ENCODE results near the gene TMEM202. TPM values are rescaled to one million over a fixed set of nuclear protein-coding genes. Genes with fewer than 3 reads are reported as not detected.

The TMEM202 gene
- total and polyA plus RNA-seq, 2 donors (not counting 3 experiments of a cell fraction or from before 2014, with no cell fraction given): not detected

- DNase-seq (ENCODE audit: low read depth, low spot score): no peak
- no peak for FAIRE-seq
- H3K9me3 ChIP-seq (replicated peaks; ENCODE audit: control insufficient read depth, insufficient read depth, low read length): no peaks in the 10 kb centered on the region
- TF ChIP-seq POLR2AphosphoS5 (IDR thresholded peaks at IDR 0.05; ENCODE audit: insufficient read depth, low read depth, low read length) (no peak), EZH2 (IDR thresholded peaks at IDR 0.05; ENCODE audit: borderline replicate concordance, low read depth, low read length, severe bottlenecking) (no peak), MAX (IDR thresholded peaks at IDR 0.05; ENCODE audit: insufficient read depth, insufficient read length) (no peak), FOS (IDR thresholded peaks at IDR 0.05; ENCODE audit: borderline replicate concordance, insufficient read depth, low read length) (no peak), POLR2A (IDR thresholded peaks at IDR 0.05; ENCODE audit: low read depth, low read length) (no peak), GATA2 (IDR thresholded peaks at IDR 0.05; ENCODE audit: insufficient read depth, insufficient read length, low read depth, low read length) (no peak), JUN (IDR thresholded peaks at IDR 0.05; ENCODE audit: borderline replicate concordance, insufficient read depth, insufficient read length, low read depth) (no peak)
- peaks cover 9% of the 10 kb centered on the region for H3K79me2 ChIP-seq (ENCODE audit: control insufficient read depth, insufficient read depth, low read length)
- H3K9me1 ChIP-seq (replicated peaks; ENCODE audit: control insufficient read depth, extremely low read depth, insufficient read depth, low read length): no peaks in the 10 kb centered on the region
- POLR2A ChIA-PET: no interaction called here
- H3K27me3 ChIP-seq (ENCODE audit: control insufficient read depth in 2 of 2, insufficient read depth in 2 of 2, low read length in 2 of 2): no peaks in the 10 kb centered on the region
- peaks cover 23% of the 10 kb centered on the region for H3K4me1 ChIP-seq (ENCODE audit: control insufficient read depth, extremely low read depth, insufficient read depth, low read length)
- intact Hi-C loops (cut with micrococcal nuclease): loop anchor here (10.0 kb wide), 1 partner anchor 162 kb away; no protein-coding TSS in a partner anchor
- no peak overlapping the region for H3K4me2 ChIP-seq (ENCODE audit: insufficient read depth, low read length)
- no peaks in the 10 kb centered on the region for H4K20me1 ChIP-seq (replicated peaks; ENCODE audit: control insufficient read depth, extremely low read depth, insufficient read depth, low read length)
- dilution Hi-C loops (cut with MboI; ENCODE audit: extremely low pct_ligation_motif_present, low sequenced_read_pairs): no loop called here
- CTCF ChIA-PET: no interaction called here
- no TSS peak for BruUV-seq (replicated peaks)
- H3K36me3 ChIP-seq (ENCODE audit: control insufficient read depth in 2 of 2, extremely low read depth in 1 of 2, insufficient read depth in 2 of 2, low read length in 2 of 2): no peaks in the 10 kb centered on the region
- no peak overlapping the region for H3K27ac ChIP-seq (ENCODE audit: insufficient read depth, low read depth, low read length)
- H3K9ac ChIP-seq (replicated peaks; ENCODE audit: extremely low read depth, insufficient read depth, low read length): no peak overlapping the region
- no peak overlapping the region for H3K4me3 ChIP-seq (replicated peaks in 1 of 3; ENCODE audit: insufficient read depth in 1 of 3, low read depth in 1 of 3, low read length in 3 of 3)
- no peak overlapping the region for H2AFZ ChIP-seq (ENCODE audit: low read depth, low read length)
Observed at GRCh38 chr15:72372361-72372760, 25.7 kb upstream of the TMEM202 start.

GRCh38 chr15:72375501-72375845 is 22.6 kb upstream of the TMEM202 start:
- H3K27me3 ChIP-seq (ENCODE audit: control insufficient read depth in 2 of 2, insufficient read depth in 2 of 2, low read length in 2 of 2): no peaks in the 10 kb centered on the region
- H4K20me1 ChIP-seq (replicated peaks; ENCODE audit: control insufficient read depth, extremely low read depth, insufficient read depth, low read length): no peaks in the 10 kb centered on the region
- H3K4me3 ChIP-seq (replicated peaks in 1 of 3; ENCODE audit: insufficient read depth in 1 of 3, low read depth in 1 of 3, low read length in 3 of 3): peak overlapping the region; percentile 65 to 99 (median 84)
- H3K9me3 ChIP-seq (replicated peaks; ENCODE audit: control insufficient read depth, insufficient read depth, low read length): no peaks in the 10 kb centered on the region
- no peaks in the 10 kb centered on the region for H3K36me3 ChIP-seq (ENCODE audit: control insufficient read depth in 2 of 2, extremely low read depth in 1 of 2, insufficient read depth in 2 of 2, low read length in 2 of 2)
- DNase-seq (ENCODE audit: low read depth, low spot score) (no peak), FAIRE-seq (no peak)
- H3K9ac ChIP-seq (replicated peaks; ENCODE audit: extremely low read depth, insufficient read depth, low read length): peak overlapping the region; percentile 84
- TF ChIP-seq POLR2A (IDR thresholded peaks at IDR 0.05; ENCODE audit: low read depth, low read length) (no peak), POLR2AphosphoS5 (IDR thresholded peaks at IDR 0.05; ENCODE audit: insufficient read depth, low read depth, low read length) (no peak), MYC (IDR thresholded peaks at IDR 0.05; ENCODE audit: low read depth, low read length) (no peak), EZH2 (IDR thresholded peaks at IDR 0.05; ENCODE audit: borderline replicate concordance, low read depth, low read length, severe bottlenecking) (no peak), CTCF (IDR thresholded peaks at IDR 0.05; ENCODE audit: extremely low read depth in 1 of 2, insufficient read depth in 1 of 2, low read depth in 1 of 2, low read length in 2 of 2) (no peak), GATA2 (IDR thresholded peaks at IDR 0.05; ENCODE audit: insufficient read depth, insufficient read length, low read depth, low read length) (no peak), MAX (IDR thresholded peaks at IDR 0.05; ENCODE audit: insufficient read depth, insufficient read length) (no peak), JUN (IDR thresholded peaks at IDR 0.05; ENCODE audit: borderline replicate concordance, insufficient read depth, insufficient read length, low read depth) (no peak), FOS (IDR thresholded peaks at IDR 0.05; ENCODE audit: borderline replicate concordance, insufficient read depth, low read length) (no peak)
- POLR2A ChIA-PET: interaction anchor here (0.7 to 1.4 kb wide), 2 partner anchors 35 to 98 kb away, joined by 4 to 7 read pairs; no protein-coding TSS in a partner anchor
- peak overlapping the region; percentile 69 for H3K4me2 ChIP-seq (ENCODE audit: insufficient read depth, low read length)
- no peaks in the 10 kb centered on the region for H3K9me1 ChIP-seq (replicated peaks; ENCODE audit: control insufficient read depth, extremely low read depth, insufficient read depth, low read length)
- peaks cover 8% of the 10 kb centered on the region for H3K79me2 ChIP-seq (ENCODE audit: control insufficient read depth, insufficient read depth, low read length)
- H2AFZ ChIP-seq (ENCODE audit: low read depth, low read length): peak overlapping the region; percentile 96
- CTCF ChIA-PET: interaction anchor here (0.9 to 2.0 kb wide), 3 partner anchors 24 to 158 kb away, joined by 5 to 7 read pairs (median 5); no protein-coding TSS in a partner anchor
- peaks cover 24% of the 10 kb centered on the region for H3K4me1 ChIP-seq (ENCODE audit: control insufficient read depth, extremely low read depth, insufficient read depth, low read length)
- TSS peak; percentile 81 for BruUV-seq (replicated peaks)
- H3K27ac ChIP-seq (ENCODE audit: insufficient read depth, low read depth, low read length): peak overlapping the region; percentile 48
- dilution Hi-C loops (cut with MboI; ENCODE audit: extremely low pct_ligation_motif_present, low sequenced_read_pairs): no loop called here
- intact Hi-C loops (cut with micrococcal nuclease): loop anchor here (10.0 kb wide), 1 partner anchor 159 kb away; no protein-coding TSS in a partner anchor
